Activated CD4-positive, alpha-beta T cell treated with anti-CD3 and anti-CD28 coated beads, Interleukin-2, amount 10 ng/mL, durations not matched to agents 24 days and 14 days (primary cell): ENCODE data around the gene SMIM30. TPM values are rescaled to one million over a fixed set of nuclear protein-coding genes. Genes with fewer than 3 reads are reported as not detected.
"Not testable (repeated sequence)": the region's sequence is repeated elsewhere in the genome, so short reads cannot be mapped to it uniquely, and the experiment has no call there.

Experiments
- DNase-seq: peaks from one replicate; pipeline ENCODE4 v3.0.0; 2022
- H3K27ac Mint-ChIP-seq: one replicate; pipeline ENCODE4 v1.8.0; 2022; ENCODE audit warnings: mild to moderate bottlenecking, mixed read lengths
- H3K27me3 Mint-ChIP-seq: one replicate; pipeline ENCODE4 v1.8.0; 2022; ENCODE audit warnings: mixed read lengths
- H3K36me3 Mint-ChIP-seq: one replicate; pipeline ENCODE4 v1.8.0; 2022; ENCODE audit warnings: low read depth, mild to moderate bottlenecking, mixed read lengths
- H3K4me1 Mint-ChIP-seq: one replicate; pipeline ENCODE4 v1.8.0; 2021; ENCODE audit warnings: mixed read lengths
- H3K4me3 Mint-ChIP-seq: one replicate; pipeline ENCODE4 v1.8.0; 2022; ENCODE audit warnings: mild to moderate bottlenecking, moderate library complexity, mixed read lengths
- H3K9me3 Mint-ChIP-seq: one replicate; pipeline ENCODE4 v1.8.0; 2021; ENCODE audit warnings: mixed read lengths
- intact Hi-C: fragments of 100-400 bp; cut with micrococcal nuclease; formaldehyde crosslinking; loops from one replicate; pipeline ENCODE4 v1.15.1; 2023
- total RNA-seq: library from RNA; stranded (reverse); gene quantifications from 2 replicates; pipeline ENCODE4 v1.2.3, GENCODE V29; 2022

Gene SMIM30
- total RNA-seq, 1 donor from 2014 or later: 37.7 TPM

DNA sequence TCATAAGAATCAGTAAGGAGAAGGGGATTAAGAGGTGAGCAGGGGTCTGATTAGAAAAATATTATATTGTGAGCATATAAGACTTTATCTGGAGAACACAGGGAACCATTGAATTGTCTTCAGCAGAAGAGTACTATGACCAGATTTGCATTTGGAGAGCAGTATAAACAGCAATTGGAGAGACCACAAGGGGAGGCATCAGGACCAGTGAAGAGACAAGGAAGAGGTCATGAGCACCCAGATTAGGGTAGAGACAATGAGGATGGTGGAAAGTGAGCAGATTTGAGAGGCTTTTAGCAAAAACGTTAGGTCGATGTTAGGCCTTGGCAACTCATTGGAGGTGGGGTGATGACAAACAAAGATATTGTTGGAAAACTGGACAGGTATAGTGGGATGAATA lies 13.0 kb upstream of the SMIM30 start:
- H3K36me3 Mint-ChIP-seq: no peaks in the 10 kb centered on the region
- no peaks in the 10 kb centered on the region for H3K9me3 Mint-ChIP-seq
- no peak for DNase-seq
- H3K27me3 Mint-ChIP-seq: peaks cover 2% of the 10 kb centered on the region
- no peak overlapping the region for H3K4me3 Mint-ChIP-seq
- intact Hi-C loops: no loop called here
- H3K27ac Mint-ChIP-seq: no peak overlapping the region
- H3K4me1 Mint-ChIP-seq: no peaks in the 10 kb centered on the region

DNA sequence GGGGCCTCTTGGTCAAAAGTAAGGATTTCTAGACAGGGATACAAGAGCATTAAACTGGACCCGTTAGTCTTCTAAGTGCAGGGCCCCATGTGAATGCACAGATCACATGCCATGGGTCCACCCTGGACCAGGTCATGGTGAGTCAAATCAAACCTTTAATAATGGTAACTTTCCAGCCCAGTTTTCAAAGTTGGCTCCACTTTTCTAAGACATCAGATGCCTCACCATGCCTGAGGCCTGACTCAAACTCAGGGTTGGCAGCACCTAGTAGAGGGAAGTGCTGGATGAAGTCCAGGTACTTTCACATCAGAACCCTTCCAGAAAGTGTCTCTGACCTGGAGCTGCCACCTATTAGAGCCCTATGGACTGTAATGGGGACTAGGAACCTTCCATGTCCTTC lies 9.7 kb upstream of the SMIM30 start:
- no peak overlapping the region for H3K4me3 Mint-ChIP-seq
- H3K9me3 Mint-ChIP-seq: peaks cover 4% of the 10 kb centered on the region
- H3K4me1 Mint-ChIP-seq: no peaks in the 10 kb centered on the region
- intact Hi-C loops: no loop called here
- no peaks in the 10 kb centered on the region for H3K36me3 Mint-ChIP-seq
- no peak overlapping the region for H3K27ac Mint-ChIP-seq
- peaks cover 2% of the 10 kb centered on the region for H3K27me3 Mint-ChIP-seq
- DNase-seq: no peak

DNA sequence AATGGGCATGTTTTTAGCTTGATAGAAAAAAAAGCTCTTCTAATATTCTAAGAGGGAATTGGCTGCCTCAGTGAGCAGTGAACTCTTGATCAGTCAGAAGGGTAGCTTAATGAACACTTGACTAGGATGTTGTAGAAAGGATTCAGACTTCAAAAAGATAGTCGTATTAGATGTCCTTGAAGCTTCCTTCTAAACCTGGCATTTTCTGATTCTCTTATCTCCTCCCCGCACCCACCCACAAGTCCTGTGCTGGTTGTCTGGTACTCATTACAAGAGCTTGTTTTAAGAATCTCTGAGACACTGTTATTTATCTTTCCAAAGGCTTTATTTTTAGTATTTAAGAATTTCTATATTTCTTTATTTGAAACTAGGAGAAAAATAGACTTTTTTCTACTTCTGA lies 7.4 kb upstream of the SMIM30 start:
- no peaks in the 10 kb centered on the region for H3K36me3 Mint-ChIP-seq
- peaks cover 4% of the 10 kb centered on the region for H3K9me3 Mint-ChIP-seq
- no peak for DNase-seq
- intact Hi-C loops: no loop called here
- no peak overlapping the region for H3K4me3 Mint-ChIP-seq
- H3K27me3 Mint-ChIP-seq: no peaks in the 10 kb centered on the region
- H3K4me1 Mint-ChIP-seq: peaks cover under 1% of the 10 kb centered on the region
- no peak overlapping the region for H3K27ac Mint-ChIP-seq

DNA sequence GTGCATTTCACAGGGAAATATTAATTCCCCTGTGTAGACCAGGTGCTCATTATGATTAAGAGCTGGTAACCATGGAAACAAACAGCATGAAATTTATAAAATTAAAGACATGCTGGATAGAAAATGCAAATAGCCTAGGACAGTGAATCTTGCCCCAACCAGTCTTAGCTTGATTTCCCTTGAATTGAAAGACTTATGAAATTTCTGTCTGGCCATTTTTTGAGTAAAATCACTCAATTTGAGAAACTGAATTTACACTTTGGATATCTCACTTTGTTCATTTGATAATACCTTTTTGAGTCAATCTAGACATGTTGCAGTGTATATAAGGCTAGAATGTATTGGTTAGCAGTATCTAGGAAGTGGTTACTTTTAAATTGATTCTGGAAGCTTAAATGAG lies 4.4 kb upstream of the SMIM30 start:
- Mint-ChIP-seq H3K4me1 (peaks cover 15% of the 10 kb centered on the region), H3K27ac (no peak overlapping the region), H3K4me3 (no peak overlapping the region), H3K27me3 (no peaks in the 10 kb centered on the region), H3K9me3 (peaks cover 11% of the 10 kb centered on the region), H3K36me3 (peaks cover under 1% of the 10 kb centered on the region)
- intact Hi-C loops: no loop called here
- no peak for DNase-seq

DNA sequence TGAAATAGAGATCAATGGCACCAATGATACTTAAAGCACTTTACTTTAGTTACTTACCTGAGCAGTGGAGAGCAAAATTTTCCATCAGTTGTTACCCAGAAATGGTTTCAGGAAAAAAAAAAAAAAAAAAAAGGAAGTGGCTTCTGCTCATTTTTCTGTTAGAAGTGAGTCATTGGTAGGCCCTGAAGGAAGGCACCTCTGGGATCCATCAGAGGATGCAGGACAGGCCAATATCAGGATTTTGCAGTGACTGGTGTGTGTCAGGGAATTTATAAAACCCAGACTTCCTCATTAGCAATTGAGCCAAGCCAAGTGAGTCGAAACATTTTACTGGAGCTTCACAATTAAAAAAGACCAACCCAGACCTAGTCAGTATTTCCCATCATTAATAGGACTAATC lies 2.3 kb upstream of the SMIM30 start:
- peak overlapping the region; percentile 46 for H3K27ac Mint-ChIP-seq
- H3K27me3 Mint-ChIP-seq: no peaks in the 10 kb centered on the region
- DNase-seq: no peak
- H3K9me3 Mint-ChIP-seq: peaks cover 13% of the 10 kb centered on the region
- intact Hi-C loops: no loop called here
- peaks cover 19% of the 10 kb centered on the region for H3K4me1 Mint-ChIP-seq
- H3K36me3 Mint-ChIP-seq: peaks cover 8% of the 10 kb centered on the region
- peak overlapping the region; percentile 2 for H3K4me3 Mint-ChIP-seq

DNA sequence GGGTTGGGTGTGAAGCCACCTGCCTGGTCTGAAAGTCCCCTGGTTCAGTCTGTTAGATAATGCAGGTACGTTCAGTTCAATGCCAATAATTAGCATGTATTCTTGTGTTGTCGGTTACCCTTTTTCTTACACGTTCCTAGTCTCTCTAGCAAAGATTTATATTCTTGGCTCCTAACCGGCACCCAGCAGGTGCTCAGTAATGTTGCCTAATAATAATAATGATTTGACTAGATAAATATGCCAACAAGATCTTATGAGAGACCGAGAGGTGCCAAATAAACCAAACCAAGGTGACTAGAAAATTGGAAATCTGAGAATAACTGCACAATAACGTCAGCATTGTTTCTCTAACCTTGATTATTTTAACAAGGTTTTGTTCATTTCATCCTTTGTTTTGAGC lies 1.1 kb upstream of the SMIM30 start:
- peaks cover 19% of the 10 kb centered on the region for H3K4me1 Mint-ChIP-seq
- intact Hi-C loops: loop anchor here (5.0 kb wide), 1 partner anchor 327 kb away; the partner anchor contains the start of gene TMEM168
- no peaks in the 10 kb centered on the region for H3K27me3 Mint-ChIP-seq
- no peak overlapping the region for H3K27ac Mint-ChIP-seq
- DNase-seq: no peak
- peaks cover 14% of the 10 kb centered on the region for H3K36me3 Mint-ChIP-seq
- H3K4me3 Mint-ChIP-seq: no peak overlapping the region
- peaks cover 9% of the 10 kb centered on the region for H3K9me3 Mint-ChIP-seq

DNA sequence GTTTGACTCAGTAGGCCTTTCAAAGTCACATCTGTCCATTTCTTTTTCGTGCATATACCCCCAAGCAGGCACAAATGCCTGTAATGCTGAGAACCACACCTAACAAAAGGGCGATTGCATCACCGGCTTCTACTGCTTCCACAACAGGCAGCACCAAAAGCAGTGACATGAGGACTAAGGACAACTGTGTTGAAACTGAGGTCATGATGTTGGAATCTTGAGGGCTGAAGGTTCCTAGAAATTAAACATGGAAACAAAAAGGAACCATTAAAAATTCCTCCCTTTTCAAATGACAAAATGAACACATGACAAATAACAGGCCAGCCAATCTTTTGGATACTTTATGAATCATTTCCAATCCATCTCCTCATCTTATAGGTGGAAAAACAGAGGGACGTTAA lies 980 bp downstream of the SMIM30 start:
- Mint-ChIP-seq H3K4me3 (peak overlapping the region; percentile 93), H3K4me1 (peaks cover 23% of the 10 kb centered on the region), H3K36me3 (peaks cover 20% of the 10 kb centered on the region)
- not testable (repeated sequence) for H3K9me3 Mint-ChIP-seq, H3K27ac Mint-ChIP-seq, DNase-seq, H3K27me3 Mint-ChIP-seq
- intact Hi-C loops: loop anchor here (5.0 kb wide), 1 partner anchor 325 kb away; the partner anchor contains the start of gene TMEM168

DNA sequence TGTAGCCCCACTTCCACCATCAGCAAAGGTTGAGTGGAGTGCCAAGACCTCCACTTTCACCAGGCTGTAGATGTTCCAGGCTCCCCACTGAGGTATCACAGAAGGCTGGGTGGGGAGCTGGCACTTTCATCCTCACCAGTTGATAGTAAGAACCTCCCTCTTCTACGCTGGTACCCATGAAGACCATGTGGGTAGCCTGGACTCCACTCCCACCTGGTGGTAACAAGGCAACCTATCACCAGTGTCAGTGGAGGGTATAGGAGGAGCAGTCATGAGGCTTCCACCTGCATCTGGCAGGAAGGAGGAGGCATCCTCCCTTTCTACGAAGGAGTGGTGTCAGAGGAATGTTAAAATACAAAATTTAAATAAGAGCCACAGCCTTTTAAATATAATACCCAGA lies 4.4 kb downstream of the SMIM30 start:
- Mint-ChIP-seq H3K27me3 (no peaks in the 10 kb centered on the region), H3K36me3 (peaks cover 20% of the 10 kb centered on the region), H3K4me1 (peaks cover 13% of the 10 kb centered on the region), H3K27ac (no peak overlapping the region), H3K9me3 (peaks cover 3% of the 10 kb centered on the region), H3K4me3 (no peak overlapping the region)
- intact Hi-C loops: no loop called here
- DNase-seq: no peak

DNA sequence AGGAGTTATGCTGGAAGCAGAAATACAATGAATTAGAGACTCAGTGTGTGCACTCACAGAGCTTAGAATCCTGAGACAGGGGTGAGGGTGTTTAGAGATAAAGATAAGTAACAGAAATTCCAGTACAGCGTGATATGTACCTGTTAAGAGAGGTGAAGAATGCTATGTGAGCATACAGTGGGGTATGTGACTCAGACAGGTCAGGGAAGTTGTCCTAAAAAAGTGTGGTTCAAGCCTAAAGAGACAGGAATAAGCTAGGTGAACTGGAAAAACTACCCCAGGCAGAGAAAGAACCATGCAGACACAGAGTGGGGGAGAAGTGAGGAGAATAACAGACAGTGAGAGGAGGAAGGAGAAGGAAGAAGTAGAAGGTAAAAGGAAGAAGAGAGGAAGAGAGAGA lies 8.6 kb downstream of the SMIM30 start:
- Mint-ChIP-seq H3K27me3 (peaks cover 1% of the 10 kb centered on the region), H3K27ac (no peak overlapping the region), H3K4me1 (peaks cover 4% of the 10 kb centered on the region), H3K36me3 (peaks cover 10% of the 10 kb centered on the region), H3K4me3 (no peak overlapping the region), H3K9me3 (no peaks in the 10 kb centered on the region)
- DNase-seq: no peak
- intact Hi-C loops: no loop called here

DNA sequence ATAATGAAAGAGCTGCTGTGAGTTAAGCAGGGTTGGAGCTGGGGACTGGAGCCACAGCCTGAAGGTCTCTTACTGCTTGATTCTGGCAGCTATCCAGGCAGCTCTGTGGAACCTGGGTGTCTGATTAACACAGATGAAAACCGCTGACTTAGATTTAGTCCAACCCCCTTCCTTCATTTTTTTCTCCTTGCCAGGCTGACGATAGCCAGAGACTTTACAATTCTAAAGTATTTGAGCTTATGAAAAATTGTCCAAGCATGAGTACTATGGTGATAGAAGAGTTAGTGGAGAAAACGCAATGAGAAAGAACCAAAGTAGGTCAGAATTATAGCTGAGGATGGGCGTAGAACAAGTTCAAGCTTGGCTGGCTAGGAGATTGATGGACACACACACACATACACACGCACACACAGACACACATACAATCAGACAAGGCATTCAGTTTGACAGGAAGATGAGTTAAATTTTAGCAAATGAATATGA lies 18.2 kb downstream of the SMIM30 start:
- Mint-ChIP-seq H3K36me3 (no peaks in the 10 kb centered on the region), H3K27ac (no peak overlapping the region), H3K9me3 (no peaks in the 10 kb centered on the region), H3K4me3 (no peak overlapping the region), H3K4me1 (no peaks in the 10 kb centered on the region), H3K27me3 (peaks cover 3% of the 10 kb centered on the region)
- intact Hi-C loops: no loop called here
- DNase-seq: no peak

DNA sequence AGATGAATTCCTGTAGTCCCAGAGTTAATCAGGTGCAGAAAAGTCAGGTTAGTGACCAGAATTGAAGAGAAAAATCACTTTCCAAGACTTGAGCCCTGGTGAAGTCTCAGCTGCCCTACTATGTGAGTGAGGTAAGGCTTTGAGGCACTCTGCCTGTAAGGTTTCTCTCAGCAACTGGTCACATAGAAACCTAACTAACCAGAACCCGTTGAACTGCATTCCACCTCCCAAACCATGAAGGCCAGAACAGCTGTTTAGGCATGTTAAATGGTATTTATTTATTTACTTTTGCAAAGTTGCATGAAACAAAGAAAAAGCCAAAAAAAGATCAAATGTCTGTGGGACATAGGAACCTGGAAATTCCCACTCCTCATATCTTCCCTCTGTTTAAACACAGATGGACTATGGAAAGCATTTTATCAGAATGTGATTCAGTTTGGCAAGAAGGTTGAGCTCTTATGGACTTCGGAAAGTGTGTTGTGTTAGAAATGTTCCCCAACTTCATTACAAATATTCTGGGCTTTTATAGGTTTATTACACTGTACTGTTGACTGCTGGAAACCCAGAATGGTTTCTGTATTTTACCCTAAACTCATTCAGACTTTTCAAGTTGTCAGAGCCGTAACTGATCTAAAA lies 19.0 kb downstream of the SMIM30 start:
- peaks cover 5% of the 10 kb centered on the region for H3K27me3 Mint-ChIP-seq
- no peak overlapping the region for H3K27ac Mint-ChIP-seq
- no peaks in the 10 kb centered on the region for H3K9me3 Mint-ChIP-seq
- H3K4me1 Mint-ChIP-seq: no peaks in the 10 kb centered on the region
- DNase-seq: no peak
- intact Hi-C loops: no loop called here
- H3K4me3 Mint-ChIP-seq: no peak overlapping the region
- H3K36me3 Mint-ChIP-seq: no peaks in the 10 kb centered on the region

DNA sequence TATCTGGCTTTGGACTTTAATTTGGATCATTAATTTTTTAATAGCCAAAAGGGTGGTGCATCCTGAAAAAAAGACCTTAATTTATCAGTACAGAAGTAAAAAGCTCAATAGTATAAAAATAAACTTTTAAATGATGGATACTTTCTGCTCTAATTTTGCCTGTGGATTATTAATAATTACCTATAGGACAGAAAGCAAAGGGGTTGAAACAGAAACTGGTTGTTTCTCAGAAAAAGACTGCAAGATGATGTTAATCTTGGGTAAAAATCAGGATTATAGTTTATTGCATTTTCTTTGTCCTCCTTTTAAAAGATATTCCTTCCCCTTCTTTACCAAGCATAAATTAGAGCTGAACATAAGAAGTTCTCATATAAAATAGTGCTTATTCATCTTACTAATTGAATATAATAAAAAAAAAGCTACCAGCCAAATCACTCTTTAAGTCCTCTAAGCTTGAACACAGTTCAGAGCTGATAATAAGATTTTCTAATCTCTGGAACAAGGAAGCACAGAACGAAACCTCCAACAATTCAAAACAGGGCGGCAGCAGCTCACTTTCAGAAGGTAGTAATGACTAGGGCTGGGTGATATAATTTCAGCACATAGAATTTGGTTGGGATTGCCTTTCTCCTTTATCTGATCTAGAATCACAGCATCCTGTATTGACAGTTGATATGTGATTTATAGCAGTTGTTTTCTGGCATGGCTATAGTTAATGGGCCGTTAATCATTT lies 23.7 kb downstream of the SMIM30 start:
- Mint-ChIP-seq H3K27ac (no peak overlapping the region), H3K4me1 (no peaks in the 10 kb centered on the region), H3K36me3 (no peaks in the 10 kb centered on the region), H3K4me3 (no peak overlapping the region), H3K27me3 (peaks cover 10% of the 10 kb centered on the region), H3K9me3 (no peaks in the 10 kb centered on the region)
- intact Hi-C loops: no loop called here
- no peak for DNase-seq

DNA sequence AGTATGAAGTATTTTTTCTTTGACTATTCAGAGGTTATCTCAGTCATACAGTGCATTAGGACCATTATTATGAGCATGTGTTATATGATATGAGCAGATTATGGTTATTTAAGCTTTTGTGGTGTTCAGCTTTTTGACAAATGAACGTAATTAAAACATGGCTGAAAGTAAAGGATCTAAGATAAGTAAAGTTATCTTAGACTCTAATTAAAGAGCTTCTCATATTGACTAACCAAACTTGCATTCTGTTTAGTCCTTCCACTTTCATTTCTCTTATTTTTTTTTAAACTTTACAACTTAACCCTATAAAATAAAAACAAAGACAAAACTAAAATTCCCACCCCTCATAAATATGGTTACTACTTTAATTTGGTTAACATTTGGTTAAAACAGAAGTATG lies 24.8 kb downstream of the SMIM30 start:
- DNase-seq: no peak
- Mint-ChIP-seq H3K27ac (no peak overlapping the region), H3K4me1 (no peaks in the 10 kb centered on the region), H3K9me3 (no peaks in the 10 kb centered on the region), H3K4me3 (no peak overlapping the region), H3K27me3 (peaks cover 11% of the 10 kb centered on the region), H3K36me3 (no peaks in the 10 kb centered on the region)
- intact Hi-C loops: no loop called here

DNA sequence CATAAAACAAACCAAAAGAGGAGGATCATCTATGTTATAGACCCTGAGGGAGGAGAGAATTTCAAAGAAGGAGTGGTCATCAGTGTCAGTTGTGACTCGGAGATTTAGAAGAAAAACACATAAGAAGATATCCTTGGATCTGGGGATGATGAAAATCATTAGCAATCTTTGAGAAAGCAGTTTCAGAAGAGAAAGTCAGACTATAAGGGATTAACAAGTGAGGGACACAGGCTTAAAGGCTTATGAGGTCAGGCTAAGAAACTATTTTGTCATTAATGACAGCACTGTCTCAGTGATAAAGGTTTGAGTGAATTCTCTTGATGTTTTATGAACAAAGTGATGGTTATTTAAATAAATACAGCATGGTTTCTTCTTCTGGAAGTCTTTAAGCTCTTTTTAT lies 25.6 kb downstream of the SMIM30 start:
- Mint-ChIP-seq H3K27me3 (peaks cover 19% of the 10 kb centered on the region), H3K36me3 (no peaks in the 10 kb centered on the region), H3K4me1 (no peaks in the 10 kb centered on the region), H3K9me3 (no peaks in the 10 kb centered on the region), H3K4me3 (no peak overlapping the region), H3K27ac (no peak overlapping the region)
- DNase-seq: no peak
- intact Hi-C loops: no loop called here
